Airway epithelial cell (primary cell): Measurements from ENCODE around the gene NUDT2. TPM values are rescaled to one million over a fixed set of nuclear protein-coding genes. Genes with fewer than 3 reads are reported as not detected.

Experiments
- total RNA-seq: library from RNA; depleted of rRNA; stranded (reverse); fragments of >200 nt; gene quantifications from 2 replicates; pipeline ENCODE4 v1.2.3, GENCODE V29; 2015

Gene NUDT2
- 52.5 and 53.3 TPM in 2 replicates for total RNA-seq

GRCh38 chr9:34328987-34329832, at the start of gene NUDT2, which contains the start of gene KIF24:
NUDT2 (plus strand) TSS chr9:34329569; CDS start chr9:34339040, 9,471 bp downstream.
KIF24 (minus strand) TSS chr9:34329268; CDS start chr9:34311346, 17,922 bp downstream.

DNA sequence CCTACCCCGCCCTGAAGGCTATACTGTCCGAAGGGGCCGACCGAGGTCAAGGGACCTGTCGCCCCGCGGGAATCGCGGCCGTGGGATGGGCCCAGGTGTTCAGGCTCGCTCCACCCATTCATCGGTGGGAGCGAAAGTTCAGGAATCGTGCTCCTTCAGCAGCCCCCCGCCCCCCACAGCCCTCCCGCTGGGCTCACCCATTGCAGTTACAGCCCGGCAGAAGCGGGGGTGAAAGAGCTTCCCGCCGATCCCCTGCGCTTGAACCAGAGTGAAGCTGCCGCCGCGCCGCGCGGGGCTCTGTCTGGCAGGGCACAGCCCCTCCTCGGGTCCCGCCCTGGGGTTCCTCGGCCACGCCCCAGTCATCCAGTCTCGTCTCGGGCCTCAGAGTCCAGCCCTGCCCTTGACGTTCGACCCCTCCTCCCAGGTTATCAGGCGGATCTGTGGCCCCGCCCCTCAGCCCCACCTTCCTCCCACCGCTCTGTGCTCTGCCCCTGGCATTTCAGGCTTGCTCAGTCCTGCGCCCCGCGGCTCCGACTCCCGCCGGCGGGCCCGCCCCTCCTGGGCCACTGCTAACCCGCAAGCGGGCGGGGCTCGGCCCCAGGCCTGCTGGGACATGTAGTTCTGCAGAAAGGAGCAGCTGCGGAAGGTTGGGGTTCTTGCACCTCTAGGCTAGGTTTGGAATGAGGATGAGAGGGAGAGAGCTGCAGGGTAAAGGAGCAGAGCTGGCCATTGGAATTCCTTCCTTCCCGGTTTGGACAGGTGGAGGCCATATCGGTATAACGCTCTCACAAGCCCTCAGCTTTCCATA, 47.4 kb downstream of the NUDT2 start, which contains the start of gene MYORG:
TSS of gene MYORG (minus strand) at position 303 of the 808 bp plus-strand sequence. CDS start 3,955 bp downstream, outside the sequence.

Other genes with a start within 250 kb of the NUDT2 start
- gene DCAF12, start 202.9 kb upstream of the NUDT2 start, total RNA-seq: 23.6 and 31.5 TPM in 2 replicates
- 29.6 and 45.4 TPM in 2 replicates for gene UBAP1, start 150.5 kb upstream of the NUDT2 start, total RNA-seq
- 2.2 and 2.5 TPM in 2 replicates for gene KIF24, start 301 bp upstream of the NUDT2 start, total RNA-seq
- 11.9 and 17.6 TPM in 2 replicates for gene MYORG, start 47.3 kb downstream of the NUDT2 start, total RNA-seq
- gene FAM219A, start 129.0 kb downstream of the NUDT2 start, total RNA-seq: 9.7 and 12.8 TPM in 2 replicates
- gene DNAI1, start 129.2 kb downstream of the NUDT2 start, total RNA-seq: not detected in 2 replicates
- not detected in 2 replicates for gene ENHO, start 193.4 kb downstream of the NUDT2 start, total RNA-seq